Measurements from ENCODE around the gene NFIA. TPM values are rescaled to one million over a fixed set of nuclear protein-coding genes. Genes with fewer than 3 reads are reported as not detected.

NFIA gene
- total RNA-seq, 6 donors from 2014 or later: 33.5 to 94.3 (median 44.9) TPM

DNA sequence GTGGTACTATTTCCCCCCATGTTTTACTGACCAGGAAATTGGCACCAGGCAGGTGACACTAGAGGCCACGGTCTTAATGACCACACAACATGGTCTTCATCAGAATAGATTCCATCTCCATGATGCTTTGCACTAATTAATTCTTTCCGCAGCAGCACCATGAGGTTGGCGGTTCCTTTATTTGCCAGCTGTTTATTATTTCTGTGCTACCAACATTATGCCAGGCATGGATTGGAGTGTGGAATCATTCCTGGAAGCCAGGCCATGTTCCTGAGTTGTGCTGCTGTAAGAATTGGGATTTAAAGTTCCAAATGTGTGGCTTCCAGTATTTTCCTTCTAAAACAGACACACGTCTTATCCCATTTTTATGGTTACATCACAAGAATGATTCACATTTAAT lies 107.8 kb downstream of the NFIA start:
- no peak for DNase-seq
- Histone ChIP-seq H3K4me3 (no peak overlapping the region), H3K27ac (no peak overlapping the region), H3K4me1 (peaks cover 4 to 15% (median 9%) of the 10 kb centered on the region in 4 donors), H3K9me3 (no peaks in the 10 kb centered on the region), H3K36me3 (no peaks in the 10 kb centered on the region), H3K27me3 (no peaks in the 10 kb centered on the region)
- WGBS, 2 donors: 95% methylated on average over 4 of the region's 4 CpGs
- TF ChIP-seq EP300 (IDR thresholded peaks at IDR 0.05): no peak
- no peak for TF ChIP-seq POLR2AphosphoS5 (IDR thresholded peaks at IDR 0.05)
- no peak for TF ChIP-seq CTCF (IDR thresholded peaks at IDR 0.05)
- no peak for TF ChIP-seq POLR2A (IDR thresholded peaks at IDR 0.05)
- ATAC-seq (ENCODE audit: low FRiP score in 2 of 2): no peak

DNA sequence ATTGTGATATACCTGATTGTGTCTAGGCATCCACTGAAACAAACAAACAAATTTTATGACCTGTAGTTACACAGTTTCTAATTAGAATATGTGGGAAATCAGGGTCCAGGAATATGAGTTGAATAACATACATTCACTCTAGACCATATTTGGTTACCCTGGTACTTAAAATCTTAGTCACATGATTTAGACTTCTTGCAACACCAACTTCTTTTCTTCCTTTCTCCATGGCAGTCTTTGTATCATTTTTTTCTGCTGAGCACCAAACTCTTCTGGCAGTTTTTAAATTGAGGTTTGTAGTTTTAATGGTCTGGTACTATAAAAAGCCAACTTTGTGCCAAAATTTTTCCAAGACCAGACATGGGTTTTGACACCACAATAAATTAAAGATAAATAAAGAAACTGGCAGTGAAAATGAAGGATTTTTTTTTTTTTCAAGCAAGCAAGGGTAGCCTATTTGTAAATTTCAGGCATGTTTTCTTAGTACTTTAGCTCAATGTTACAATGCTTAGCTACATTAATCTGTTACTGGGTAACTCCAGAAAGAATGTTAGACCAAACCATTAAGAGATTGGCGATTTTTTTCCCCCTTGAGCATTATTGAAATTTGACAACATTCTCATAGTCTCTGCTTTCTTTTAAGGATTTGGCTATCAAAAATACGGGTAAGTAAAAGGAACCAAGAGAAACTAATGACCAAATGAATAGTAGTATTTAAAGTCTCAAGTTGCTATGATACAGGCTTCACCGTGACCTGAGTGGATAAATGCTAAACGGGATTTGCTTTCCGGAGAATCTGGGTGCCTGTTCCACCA lies 108.5 kb downstream of the NFIA start:
- 85 to 93% methylated on average over 5 of the region's 5 CpGs for WGBS, 2 donors
- H3K4me1 ChIP-seq: peaks cover 0 to 10% (median 4%) of the 10 kb centered on the region in 4 donors
- no peaks in the 10 kb centered on the region for H3K27me3 ChIP-seq
- DNase-seq (no peak), ATAC-seq (ENCODE audit: low FRiP score in 2 of 2) (no peak)
- H3K4me3 ChIP-seq: no peak overlapping the region
- H3K9me3 ChIP-seq: no peaks in the 10 kb centered on the region
- no peak for TF ChIP-seq CTCF (IDR thresholded peaks at IDR 0.05)
- no peak for TF ChIP-seq EP300 (IDR thresholded peaks at IDR 0.05)
- no peak for TF ChIP-seq POLR2AphosphoS5 (IDR thresholded peaks at IDR 0.05)
- no peak for TF ChIP-seq POLR2A (IDR thresholded peaks at IDR 0.05)
- no peaks in the 10 kb centered on the region for H3K36me3 ChIP-seq
- H3K27ac ChIP-seq: no peak overlapping the region

DNA sequence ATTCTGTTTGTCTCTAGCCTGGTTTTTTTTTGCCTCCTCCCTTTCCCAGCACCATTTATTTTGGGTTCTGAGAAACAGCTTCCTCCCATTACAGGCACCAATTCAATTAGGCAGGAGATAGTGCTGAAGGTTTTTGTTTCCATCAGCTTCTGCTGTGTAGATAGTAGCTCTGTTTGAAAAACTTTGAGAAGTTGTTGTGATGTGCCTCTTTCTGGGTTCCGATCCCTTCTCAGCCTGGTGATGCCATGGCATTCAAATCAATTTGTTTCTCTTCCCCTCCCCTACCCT lies 109.0 kb downstream of the NFIA start:
- WGBS, 2 donors: 90 to 94% methylated on average over 1 of the region's 1 CpG
- ATAC-seq (ENCODE audit: low FRiP score in 2 of 2): no peak
- Histone ChIP-seq H3K9me3 (no peaks in the 10 kb centered on the region), H3K27me3 (no peaks in the 10 kb centered on the region), H3K36me3 (no peaks in the 10 kb centered on the region), H3K27ac (no peak overlapping the region), H3K4me3 (no peak overlapping the region), H3K4me1 (peaks cover 0 to 10% (median 4%) of the 10 kb centered on the region in 4 donors)
- TF ChIP-seq EP300 (IDR thresholded peaks at IDR 0.05) (no peak), POLR2AphosphoS5 (IDR thresholded peaks at IDR 0.05) (no peak), CTCF (IDR thresholded peaks at IDR 0.05) (no peak), POLR2A (IDR thresholded peaks at IDR 0.05) (no peak)
- DNase-seq: no peak

- 63 to 66% methylated on average over 6 of the region's 6 CpGs for WGBS, 2 donors
- no peaks in the 10 kb centered on the region for H3K9me3 ChIP-seq
- ATAC-seq (ENCODE audit: low FRiP score in 2 of 2) (no peak), DNase-seq (no peak)
- no peaks in the 10 kb centered on the region for H3K27me3 ChIP-seq
- H3K36me3 ChIP-seq: no peaks in the 10 kb centered on the region
- TF ChIP-seq POLR2AphosphoS5 (IDR thresholded peaks at IDR 0.05) (no peak), POLR2A (IDR thresholded peaks at IDR 0.05) (no peak), EP300 (IDR thresholded peaks at IDR 0.05) (no peak), CTCF (IDR thresholded peaks at IDR 0.05) (no peak)
- H3K4me1 ChIP-seq: peaks cover 0 to 4% (median 4%) of the 10 kb centered on the region in 4 donors
- H3K27ac ChIP-seq: no peak overlapping the region
- H3K4me3 ChIP-seq: no peak overlapping the region
These were observed 110.4 kb downstream of the NFIA start for GRCh38 chr1:61192663-61193330.

Data from upper lobe of left lung (tissue), 6 donors.